Measurements from ENCODE around the gene VSTM2L.
"Not testable (repeated sequence)": the region's sequence is repeated elsewhere in the genome, so short reads cannot be mapped to it uniquely, and the experiment has no call there.

Gene VSTM2L

GRCh38 chr20:37902504-37903313, at the start of gene VSTM2L:
Gene VSTM2L (plus strand): TSS chr20:37903127. CDS start chr20:37903351, 224 bp downstream.
- DNase-seq (ENCODE audit: low read depth in 3 of 3), result no peak

GRCh38 chr20:37853823-37854375, 49.0 kb upstream of the VSTM2L start:
- no peak for DNase-seq (ENCODE audit: low read depth in 3 of 3)

- not testable (repeated sequence) for DNase-seq (ENCODE audit: low read depth in 3 of 3)
Measured at GRCh38 chr20:37856034-37856433, 46.9 kb upstream of the VSTM2L start.

GRCh38 chr20:37856932-37857660, 45.8 kb upstream of the VSTM2L start:
- DNase-seq (ENCODE audit: low read depth in 3 of 3), result no peak

- DNase-seq (ENCODE audit: low read depth in 3 of 3), result no peak
Measured at GRCh38 chr20:37859406-37860171, 43.3 kb upstream of the VSTM2L start.

- no peak for DNase-seq (ENCODE audit: low read depth in 3 of 3)
Measured at GRCh38 chr20:37863289-37863688, 39.6 kb upstream of the VSTM2L start.

GRCh38 chr20:37864298-37864697, 38.6 kb upstream of the VSTM2L start:
- DNase-seq (ENCODE audit: low read depth in 3 of 3), result no peak

- no peak for DNase-seq (ENCODE audit: low read depth in 3 of 3)
Measured at GRCh38 chr20:37866051-37866450, 36.9 kb upstream of the VSTM2L start.

GRCh38 chr20:37867289-37868195, 35.4 kb upstream of the VSTM2L start:
- no peak for DNase-seq (ENCODE audit: low read depth in 3 of 3)

GRCh38 chr20:37868851-37869333, 34.0 kb upstream of the VSTM2L start:
- no peak for DNase-seq (ENCODE audit: low read depth in 3 of 3)

- no peak for DNase-seq (ENCODE audit: low read depth in 3 of 3)
Measured at GRCh38 chr20:37869334-37869861, 33.5 kb upstream of the VSTM2L start.

GRCh38 chr20:37870294-37870693, 32.6 kb upstream of the VSTM2L start:
- DNase-seq (ENCODE audit: low read depth in 3 of 3), result no peak

- DNase-seq (ENCODE audit: low read depth in 3 of 3), result no peak
Measured at GRCh38 chr20:37871751-37872150, 31.2 kb upstream of the VSTM2L start.

- DNase-seq (ENCODE audit: low read depth in 3 of 3), result no peak
Measured at GRCh38 chr20:37872161-37872560, 30.8 kb upstream of the VSTM2L start.

GRCh38 chr20:37873884-37874283, 29.0 kb upstream of the VSTM2L start:
- DNase-seq (ENCODE audit: low read depth in 3 of 3), result no peak

- no peak for DNase-seq (ENCODE audit: low read depth in 3 of 3)
Measured at GRCh38 chr20:37875460-37876175, 27.3 kb upstream of the VSTM2L start.

- DNase-seq (ENCODE audit: low read depth in 3 of 3), result no peak
Measured at GRCh38 chr20:37876863-37877262, 26.1 kb upstream of the VSTM2L start.

GRCh38 chr20:37877832-37878772, 24.8 kb upstream of the VSTM2L start:
- no peak for DNase-seq (ENCODE audit: low read depth in 3 of 3)

Data from stimulated activated CD4-positive, alpha-beta T cell treated with anti-CD3 and anti-CD28 coated beads, TNF-alpha, amount 100 ng/mL, for 4 hours (primary cell).